HepG2 (cell line): ENCODE data around the gene WDR18. TPM values are rescaled to one million over a fixed set of nuclear protein-coding genes. Genes with fewer than 3 reads are reported as not detected.

Experiments used
- ATAC-seq: fragments of 200-7000 bp; cut with Tn5 transposase; 3 replicates; pipeline ENCODE4 v1.9.1; 2020; ENCODE audit warnings: mild to moderate bottlenecking, moderate library complexity
- BruUV-seq: library from RNA; stranded (reverse); fragments of 400-500 nt; replicated peaks from 2 replicates; lab custom pipeline; 2021; lab: Mats Ljungman, UMichigan
- CTCF ChIA-PET: fragments of 300-600 bp; formaldehyde crosslinking; extraction: SDS; loops from one replicate; lab custom pipeline; 2021; ENCODE audit warnings: low total read pairs, inconsistent platforms, low intra/inter-chr PET ratio; lab: Yijun Ruan, JAX
- POLR2A ChIA-PET: fragments of 350-600 bp; sonication (Branson Sonifier 250); formaldehyde crosslinking; loops from one replicate; lab custom pipeline; 2020; ENCODE audit warnings: antibody characterized with exemption, inconsistent platforms; lab: Yijun Ruan, JAX
- DNase-seq: peaks from one replicate; pipeline ENCODE4 v3.0.0-alpha.2; 2015; ENCODE audit warnings: low spot score
- FAIRE-seq: peaks from 3 replicates; lab custom pipeline; 2011; peaks lifted over from hg19 to GRCh38; lab: Jason Lieb, UNC
- H2AFZ ChIP-seq: one replicate; pipeline ENCODE4 v1.6.1; 2011; ENCODE audit warnings: low read length, inconsistent platforms
- H3K27ac ChIP-seq: fragments of 300-600 bp; 3 replicates; pipeline ENCODE4 v1.8.0; 2011; ENCODE audit warnings: mixed run types, mild to moderate bottlenecking, mixed read lengths, low read length, inconsistent platforms; ENCODE audit not compliant: insufficient read depth; ENCODE audit errors: extremely low read length
- H3K27me3 ChIP-seq, 2 experiments: fragments of 200-600 bp in 1 of 2; 2 replicates in 1 of 2; 3 replicates in 1 of 2; pipeline versions ENCODE4 v1.6.0 to v1.8.0; 2011; ENCODE audit warnings: low read length in 2 of 2, mild to moderate bottlenecking in 2 of 2, moderate library complexity in 2 of 2, inconsistent platforms in 1 of 2; ENCODE audit not compliant: insufficient read depth in 2 of 2, control insufficient read depth in 1 of 2
- H3K36me3 ChIP-seq, 2 experiments: fragments of 200-600 bp in 1 of 2; replicated peaks in 1 of 2; 2 replicates in 1 of 2; 3 replicates in 1 of 2; pipeline versions ENCODE4 v1.5.1 to v1.8.0; 2011; ENCODE audit warnings: low read length in 2 of 2, inconsistent platforms in 1 of 2; ENCODE audit not compliant: insufficient read depth in 2 of 2, control insufficient read depth in 1 of 2
- H3K4me1 ChIP-seq: 2 replicates; pipeline ENCODE4 v1.5.1; 2012; ENCODE audit warnings: low read length, inconsistent platforms; ENCODE audit not compliant: insufficient read depth
- H3K4me2 ChIP-seq: 2 replicates; pipeline ENCODE4 v1.6.0; 2011; ENCODE audit warnings: low read depth, low read length, inconsistent platforms
- H3K4me3 ChIP-seq, 3 experiments: fragments of 200-600 bp in 1 of 3; sonication (generic), shearing (Covaris generic) in 1 of 3; replicated peaks in 1 of 3; 2 replicates each; pipeline ENCODE4 v1.5.1; 2011 to 2016; ENCODE audit warnings: low read length in 3 of 3, inconsistent platforms in 2 of 3, low read depth in 2 of 3, mild to moderate bottlenecking in 2 of 3, control low read depth in 1 of 3, mixed read lengths in 1 of 3; ENCODE audit not compliant: insufficient read depth in 1 of 3
- H3K79me2 ChIP-seq: one replicate; pipeline ENCODE4 v1.6.1; 2011; ENCODE audit warnings: low read length, inconsistent platforms; ENCODE audit not compliant: insufficient read depth
- H3K9ac ChIP-seq: 2 replicates; pipeline ENCODE4 v1.6.0; 2011; ENCODE audit warnings: mild to moderate bottlenecking, low read depth, low read length, inconsistent platforms; ENCODE audit not compliant: insufficient read depth
- H3K9me3 ChIP-seq: 2 replicates; pipeline ENCODE4 v1.5.1; 2012; ENCODE audit warnings: mild to moderate bottlenecking, low read length
- H4K20me1 ChIP-seq: 2 replicates; pipeline ENCODE4 v1.6.0; 2011; ENCODE audit warnings: inconsistent platforms, mild to moderate bottlenecking, low read length, moderate library complexity; ENCODE audit not compliant: insufficient read depth
- AGO2 ChIP-seq: fragments of 200-400 bp; formaldehyde crosslinking; optimal IDR thresholded peaks from 2 replicates; pipeline ENCODE3; 2017; ENCODE audit warnings: mild to moderate bottlenecking, low read depth, low read length, moderate library complexity
- KDM6A ChIP-seq: IDR thresholded peaks from 2 replicates; pipeline ENCODE4 v1.6.1; 2016; ENCODE audit warnings: low read depth
- RBFOX2 ChIP-seq: fragments of 200-400 bp; formaldehyde crosslinking; IDR thresholded peaks from 2 replicates; pipeline ENCODE4 v1.6.1; 2017; ENCODE audit warnings: low read depth, mild to moderate bottlenecking, low read length
- RBM22 ChIP-seq: fragments of 200-400 bp; formaldehyde crosslinking; optimal IDR thresholded peaks from 2 replicates; pipeline ENCODE3; 2017; ENCODE audit warnings: mild to moderate bottlenecking, low read length, moderate library complexity
- TEAD2 ChIP-seq: sonication (generic); formaldehyde crosslinking; IDR thresholded peaks from 2 replicates; pipeline ENCODE4 v1.9.0; 2021; ENCODE audit warnings: missing genetic modification reagents
- ZBTB10 ChIP-seq: sonication (generic); formaldehyde crosslinking; IDR thresholded peaks from 2 replicates; pipeline ENCODE4 v1.4.0; 2020; ENCODE audit warnings: missing genetic modification reagents, borderline replicate concordance
- ZBTB38 ChIP-seq: sonication (generic); formaldehyde crosslinking; IDR thresholded peaks from 2 replicates; pipeline ENCODE4 v1.5.1; 2020; ENCODE audit warnings: mild to moderate bottlenecking, missing genetic modification reagents
- ZNF687 ChIP-seq: sonication (generic); formaldehyde crosslinking; IDR thresholded peaks from 2 replicates; pipeline ENCODE4 v1.5.1; 2020; ENCODE audit warnings: mild to moderate bottlenecking, missing genetic modification reagents, moderate library complexity
- ZNF788 ChIP-seq: sonication (generic); formaldehyde crosslinking; IDR thresholded peaks from 2 replicates; pipeline ENCODE4 v1.5.0; 2020; ENCODE audit warnings: mild to moderate bottlenecking, missing genetic modification reagents, borderline replicate concordance
- WGBS: methylation state at CpG from one replicate; pipeline ENCODE4 v1.1.6; 2017; ENCODE audit warnings: low lambda C conversion rate; 5-methylcytosine and 5-hydroxymethylcytosine counted together
- in situ Hi-C: cut with HindIII; loops from 2 replicates; pipeline ENCODE4 v1.10.0; 2017; ENCODE audit warnings: low pct_unique_long_range_greater_than_20kb; ENCODE audit not compliant: extremely low pct_ligation_motif_present
- intact Hi-C: fragments of 100-400 bp; cut with micrococcal nuclease; formaldehyde crosslinking; loops from one replicate; pipeline ENCODE4 v1.10.0; 2022; ENCODE audit not compliant: unreplicated experiment
- polyA plus RNA-seq, 8 experiments: library from polyadenylated mRNA; depleted of rRNA in 3 of 8; stranded (reverse) in 7 of 8; unstranded in 1 of 8; fragments of >200 nt; fragmentation: Illumina TruSeq in 4 of 8; extraction: Trizol in 4 of 8; gene quantifications; 2 replicates each; pipeline versions ENCODE4 v1.2.1 to v1.2.3, GENCODE V29; 2011 to 2016; ENCODE audit warnings: low read depth in 4 of 8, missing spikeins in 1 of 8, mixed read lengths in 1 of 8; ENCODE audit not compliant: insufficient read depth in 1 of 8
- total RNA-seq, 5 experiments: library from RNA; depleted of rRNA; stranded (reverse); fragments of >200 nt; fragmentation: Illumina TruSeq; extraction: Trizol; gene quantifications; 2 replicates each; pipeline ENCODE4 v1.2.3, GENCODE V29; 2016; ENCODE audit warnings: low read depth in 1 of 5

Gene WDR18
- total and polyA plus RNA-seq, 2 of the 13 experiments (the other 11 are each of a cell fraction or from before 2014, with no cell fraction given), result 36.4 to 47.6 TPM

- BruUV-seq, result no TSS peak
- H3K9ac ChIP-seq, result peak overlapping the region; percentile 26; the same call in 1 of the 2 replicates
- H3K36me3 ChIP-seq, result peaks cover 12 to 23% of the 10 kb centered on the region in 2 experiments; a peak in 4 of 5 replicates
- ATAC-seq (no peak), FAIRE-seq (no peak), DNase-seq (no peak)
- intact Hi-C loops (no loop called here), in situ Hi-C loops (no loop called here)
- no peak overlapping the region for H3K4me2 ChIP-seq
- H3K4me3 ChIP-seq, result no peak overlapping the region
- CTCF ChIA-PET, result no interaction called here
- 85% methylated on average over 14 of the region's 17 CpGs for WGBS
- H2AFZ ChIP-seq, result no peak overlapping the region
- H3K4me1 ChIP-seq, result peaks cover 75% of the 10 kb centered on the region
- POLR2A ChIA-PET, result interaction anchor here (4.2 to 4.8 kb wide), 2 partner anchors 11 to 19 kb away, joined by 49 to 50 read pairs; no protein-coding TSS in a partner anchor
- H4K20me1 ChIP-seq, result peaks cover 14% of the 10 kb centered on the region; the same call in 1 of the 2 replicates
- peaks cover 65% of the 10 kb centered on the region for H3K79me2 ChIP-seq
- no peaks in the 10 kb centered on the region for H3K9me3 ChIP-seq
- TF ChIP-seq TEAD2 (no peak), RBFOX2 (peak; percentile 39; the same call in 1 of the 2 replicates), KDM6A (CRISPR knock-in tag) (no peak), ZBTB38 (CRISPR knock-in tag) (0 out of 2 replicates have a peak, but pooled peaks have one; percentile 61), ZNF687 (CRISPR knock-in tag) (peak; percentile 50), ZNF788 (CRISPR knock-in tag) (no peak), AGO2 (peak; percentile 83), RBM22 (peak; percentile 70), ZBTB10 (CRISPR knock-in tag) (peak; percentile 61; the same call in 1 of the 2 replicates)
- TF ChIP-seq, all 625 proteins: peak for 6
- H3K27ac ChIP-seq, result peak overlapping the region; percentile 99
- no peaks in the 10 kb centered on the region for H3K27me3 ChIP-seq
Observed at GRCh38 chr19:950352-951066, 33.6 kb upstream of the WDR18 start.
